HG02610 (cell line): ENCODE measurements around the gene PDHA2.
"Not testable (repeated sequence)": the region's sequence is repeated elsewhere in the genome, so short reads cannot be mapped to it uniquely, and the experiment has no call there.

Experiments
- ATAC-seq: cut with Tn5 transposase; IDR thresholded peaks from one replicate; pipeline ENCODE4 v1.9.1; 2021; ENCODE audit warnings: mild to moderate bottlenecking, moderate library complexity; ENCODE audit not compliant: unreplicated experiment

Gene PDHA2

GRCh38 chr4:95839891-95840290 lies at the start of gene PDHA2:
Gene PDHA2, plus strand, starts transcription at chr4:95840093. Its CDS starts 58 bp downstream, at chr4:95840151.
- ATAC-seq = no peak

- no peak for ATAC-seq
Measured at GRCh38 chr4:95798003-95798402, 41.9 kb upstream of the PDHA2 start.

- no peak for ATAC-seq
Measured at GRCh38 chr4:95798727-95799126, 41.2 kb upstream of the PDHA2 start.

GRCh38 chr4:95821867-95822266 lies 18.0 kb upstream of the PDHA2 start:
- no peak for ATAC-seq

GRCh38 chr4:95825546-95825945 lies 14.3 kb upstream of the PDHA2 start:
- ATAC-seq = no peak

- ATAC-seq = no peak
Measured at GRCh38 chr4:95830651-95831050, 9.2 kb upstream of the PDHA2 start.

GRCh38 chr4:95831166-95831565 lies 8.7 kb upstream of the PDHA2 start:
- ATAC-seq = no peak

GRCh38 chr4:95833711-95834194 lies 6.1 kb upstream of the PDHA2 start:
- ATAC-seq = no peak

GRCh38 chr4:95835672-95836071 lies 4.2 kb upstream of the PDHA2 start:
- no peak for ATAC-seq

- ATAC-seq = no peak
Measured at GRCh38 chr4:95838192-95838591, 1.7 kb upstream of the PDHA2 start.

GRCh38 chr4:95847908-95848460 lies 8.1 kb downstream of the PDHA2 start:
- no peak for ATAC-seq

GRCh38 chr4:95850161-95850560 lies 10.3 kb downstream of the PDHA2 start:
- ATAC-seq = no peak

- no peak for ATAC-seq
Measured at GRCh38 chr4:95857761-95858160, 17.9 kb downstream of the PDHA2 start.

- no peak for ATAC-seq
Measured at GRCh38 chr4:95867919-95868318, 28.0 kb downstream of the PDHA2 start.

- ATAC-seq = not testable (repeated sequence)
Measured at GRCh38 chr4:95869414-95869813, 29.5 kb downstream of the PDHA2 start.

GRCh38 chr4:95869961-95870500 lies 30.1 kb downstream of the PDHA2 start:
- no peak for ATAC-seq

- ATAC-seq = no peak
Measured at GRCh38 chr4:95877636-95878035, 37.7 kb downstream of the PDHA2 start.

- ATAC-seq = no peak
Measured at GRCh38 chr4:95887551-95887950, 47.7 kb downstream of the PDHA2 start.

- no peak for ATAC-seq
Measured at GRCh38 chr4:95889662-95890061, 49.8 kb downstream of the PDHA2 start.
